Measurements from ENCODE around the gene PAFAH1B1.
"Not testable (repeated sequence)": the region's sequence is repeated elsewhere in the genome, so short reads cannot be mapped to it uniquely, and the experiment has no call there.

Gene PAFAH1B1

GRCh38 chr17:2635675-2636074 is 42.2 kb downstream of the PAFAH1B1 start:
- no peak for DNase-seq (ENCODE audit: low read depth)

DNA sequence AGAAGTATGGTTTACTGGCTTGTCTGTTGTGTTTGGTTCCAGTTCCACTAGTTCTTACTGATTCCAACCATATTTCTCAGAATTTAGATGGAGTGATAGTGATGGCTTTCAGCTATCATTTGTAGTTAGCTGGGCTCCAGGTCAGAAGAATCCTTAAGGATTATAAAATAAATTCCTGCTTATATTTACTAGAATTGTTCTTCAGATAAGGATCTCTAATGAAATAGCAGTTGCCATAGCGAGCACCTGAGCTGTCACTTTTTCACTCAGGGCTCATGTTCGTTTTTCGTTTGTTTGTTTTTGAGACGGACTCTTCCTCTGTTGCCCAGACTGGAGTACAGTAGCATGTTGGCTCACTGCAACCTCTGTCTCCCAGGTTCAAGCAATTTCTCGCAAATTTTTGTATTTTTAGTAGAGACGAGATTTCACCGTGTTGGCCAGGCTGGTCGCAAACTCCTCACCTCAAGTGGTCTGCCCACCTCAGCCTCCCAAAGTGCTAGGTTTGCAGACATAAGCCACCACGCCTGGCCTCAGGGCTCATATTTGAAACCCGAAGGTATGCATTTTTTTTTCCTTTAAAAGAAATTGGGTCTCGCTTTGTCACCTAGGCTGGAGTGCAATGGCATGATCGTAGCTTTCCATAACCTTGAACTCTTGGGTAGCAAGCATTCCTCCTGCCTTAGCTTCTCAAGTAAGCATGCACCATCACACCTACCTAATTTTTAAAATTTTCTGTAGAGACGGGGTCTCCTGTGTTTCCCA is 42.9 kb downstream of the PAFAH1B1 start:
- DNase-seq (ENCODE audit: low read depth): no peak

- no peak for DNase-seq (ENCODE audit: low read depth)
These were observed 44.0 kb downstream of the PAFAH1B1 start for GRCh38 chr17:2637422-2637821.

DNA sequence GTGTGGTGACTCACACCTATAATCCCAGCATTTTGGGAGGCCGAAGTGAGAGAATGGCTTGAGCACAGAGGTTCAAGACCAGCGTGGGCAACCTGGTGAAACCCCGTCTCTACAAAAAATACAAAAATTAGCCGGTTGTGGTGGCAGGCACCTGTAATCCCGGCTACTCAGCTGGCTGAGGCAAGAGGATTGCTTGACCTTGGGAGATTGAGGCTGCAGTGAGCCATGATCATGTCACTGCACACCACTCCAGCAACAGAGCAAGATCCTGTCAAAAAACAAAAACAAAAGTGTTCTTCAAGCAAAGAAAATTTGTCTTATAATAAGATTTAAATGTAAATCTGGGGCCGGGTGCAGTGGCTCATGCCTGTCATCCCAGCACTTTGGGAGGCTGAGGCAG is 51.5 kb downstream of the PAFAH1B1 start:
- no peak for DNase-seq (ENCODE audit: low read depth)

DNA sequence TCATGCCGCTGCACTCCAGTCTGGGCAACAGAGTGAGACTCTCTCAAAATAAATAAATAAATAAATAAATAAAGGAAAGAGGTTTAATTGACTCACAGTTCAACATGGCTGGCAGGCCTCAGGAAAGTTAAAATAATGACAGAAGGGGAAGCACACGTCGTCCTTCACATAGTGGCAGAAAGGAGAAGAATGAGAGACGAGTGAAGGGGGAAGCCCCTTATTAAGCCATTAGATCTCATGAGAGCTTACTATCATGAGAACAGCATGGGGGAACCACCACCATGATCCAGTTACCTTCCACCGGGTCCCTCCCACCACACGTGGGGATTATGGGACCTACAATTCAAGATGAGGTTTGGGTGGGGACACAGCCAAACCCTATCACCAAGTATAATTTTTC is 54.5 kb downstream of the PAFAH1B1 start:
- no peak for DNase-seq (ENCODE audit: low read depth)

DNA sequence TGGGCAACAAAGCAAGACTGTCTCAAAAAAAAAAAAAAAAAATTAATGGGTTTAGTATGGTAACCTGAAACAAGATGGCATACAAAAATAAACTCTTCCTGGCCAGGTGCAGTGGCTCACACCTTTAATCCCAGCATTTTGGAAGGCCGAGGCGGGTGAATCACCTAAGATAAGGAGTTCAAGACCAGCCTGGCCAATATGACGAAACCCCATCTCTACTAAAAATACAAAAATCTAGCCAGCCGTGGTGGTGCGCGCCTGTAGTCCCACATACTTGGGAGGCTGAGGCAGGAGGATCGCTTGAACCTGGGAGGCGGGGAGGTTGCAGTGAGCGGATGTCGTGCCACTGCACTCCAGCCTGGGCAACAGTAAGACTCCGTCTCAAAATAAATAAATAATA is 55.7 kb downstream of the PAFAH1B1 start:
- no peak for DNase-seq (ENCODE audit: low read depth)

DNA sequence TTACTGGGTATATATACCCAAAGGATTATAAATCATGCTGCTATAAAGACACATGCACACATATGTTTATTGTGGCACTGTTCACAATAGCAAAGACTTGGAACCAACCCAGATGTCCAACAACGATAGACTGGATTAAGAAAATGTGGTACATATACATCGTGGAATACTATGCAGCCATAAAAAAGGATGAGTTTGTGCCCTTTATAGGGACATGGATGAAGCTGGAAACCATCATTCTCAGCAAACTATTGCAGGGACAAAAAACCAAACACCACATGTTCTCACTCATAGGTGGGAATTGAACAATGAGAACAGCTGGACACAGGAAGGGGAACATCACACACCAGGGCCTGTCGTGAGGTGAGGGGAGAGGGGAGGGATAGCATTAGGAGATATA is 59.5 kb downstream of the PAFAH1B1 start:
- DNase-seq (ENCODE audit: low read depth): not testable (repeated sequence)

DNA sequence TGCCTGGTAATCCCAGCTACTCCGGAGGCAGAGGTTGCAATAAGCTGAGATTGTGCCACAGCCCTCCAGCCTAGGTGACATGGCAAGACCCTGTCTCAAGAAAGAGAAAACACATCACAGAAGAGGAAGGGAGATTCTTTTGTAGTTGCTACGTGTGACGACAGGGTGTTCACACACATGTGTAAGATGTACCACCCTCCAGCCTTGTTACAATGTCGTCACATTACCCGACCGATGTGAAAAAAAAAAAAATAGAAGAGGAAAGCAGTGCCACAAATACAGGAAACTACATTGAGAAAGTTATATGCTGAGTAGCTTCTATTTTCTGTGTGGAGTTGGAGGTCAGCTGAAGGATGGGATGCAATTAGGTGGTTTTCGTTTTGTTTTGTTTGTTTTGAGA is 62.1 kb downstream of the PAFAH1B1 start:
- no peak for DNase-seq (ENCODE audit: low read depth)

DNA sequence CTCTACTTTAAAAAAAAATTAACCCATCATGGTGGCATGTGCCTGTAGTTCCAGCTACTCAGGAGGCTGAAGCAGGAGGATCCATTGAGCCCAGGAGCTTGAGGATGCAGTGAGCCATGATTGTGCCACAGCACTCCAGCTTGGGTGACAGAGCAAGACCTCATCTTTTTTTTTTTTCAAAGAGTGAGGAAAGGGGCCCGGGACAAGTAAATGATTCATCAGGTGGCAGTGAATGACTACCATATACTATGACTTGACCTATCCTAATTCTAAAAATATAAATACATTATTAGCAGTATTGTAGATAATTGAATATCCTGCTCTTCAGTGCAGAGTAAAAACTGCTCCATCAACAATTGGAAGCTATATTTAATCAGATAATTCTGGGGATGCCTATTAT is 62.8 kb downstream of the PAFAH1B1 start:
- DNase-seq (ENCODE audit: low read depth): no peak

GRCh38 chr17:2659337-2659736 is 65.9 kb downstream of the PAFAH1B1 start:
- DNase-seq (ENCODE audit: low read depth): not testable (repeated sequence)

GRCh38 chr17:2660410-2660809 is 67.0 kb downstream of the PAFAH1B1 start:
- not testable (repeated sequence) for DNase-seq (ENCODE audit: low read depth)

- DNase-seq (ENCODE audit: low read depth): no peak
These were observed 78.6 kb downstream of the PAFAH1B1 start for GRCh38 chr17:2672026-2672425.

- not testable (repeated sequence) for DNase-seq (ENCODE audit: low read depth)
These were observed 85.8 kb downstream of the PAFAH1B1 start for GRCh38 chr17:2679247-2679646.

DNA sequence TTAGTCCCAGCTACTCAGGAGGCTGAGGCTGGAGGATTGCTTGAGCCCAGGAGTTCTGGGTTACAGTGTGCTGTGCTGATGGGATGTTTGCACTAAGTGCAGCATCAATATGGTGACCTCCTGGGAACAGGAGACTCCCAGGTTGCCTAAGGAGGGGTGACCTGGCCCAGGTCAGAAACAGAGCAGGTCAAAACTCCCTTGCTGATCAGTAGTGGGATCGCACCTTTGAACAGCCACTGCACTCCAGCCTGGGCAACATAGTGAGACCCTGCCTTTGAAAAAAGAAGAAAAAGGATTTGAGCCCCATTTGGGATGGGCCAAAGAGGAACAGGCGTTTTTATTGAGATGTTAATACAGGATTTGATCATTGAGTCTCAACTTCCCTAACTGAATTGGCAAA is 87.5 kb downstream of the PAFAH1B1 start:
- no peak for DNase-seq (ENCODE audit: low read depth)

GRCh38 chr17:2681650-2682049 is 88.2 kb downstream of the PAFAH1B1 start:
- no peak for DNase-seq (ENCODE audit: low read depth)

- DNase-seq (ENCODE audit: low read depth): no peak
These were observed 88.9 kb downstream of the PAFAH1B1 start for GRCh38 chr17:2682176-2682938.

DNA sequence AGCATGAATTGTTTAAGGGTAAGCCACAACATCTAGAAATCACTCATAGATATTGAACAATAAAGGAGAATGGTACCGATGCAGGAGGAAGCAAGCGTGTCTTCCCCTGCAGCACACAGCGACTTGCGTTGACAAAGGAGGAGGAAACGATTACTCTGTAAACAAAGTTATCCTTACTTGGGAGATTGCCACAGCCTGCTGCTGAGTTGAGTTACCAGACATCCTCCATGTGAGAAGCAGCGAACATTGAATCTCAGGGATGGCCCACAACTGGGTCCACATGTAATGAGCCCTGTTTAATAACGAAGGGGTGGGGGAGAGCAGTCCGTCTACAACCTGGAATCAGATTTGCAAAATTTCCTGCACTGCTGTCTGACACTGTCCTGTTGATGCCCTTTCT is 90.5 kb downstream of the PAFAH1B1 start:
- DNase-seq (ENCODE audit: low read depth): no peak

DNA sequence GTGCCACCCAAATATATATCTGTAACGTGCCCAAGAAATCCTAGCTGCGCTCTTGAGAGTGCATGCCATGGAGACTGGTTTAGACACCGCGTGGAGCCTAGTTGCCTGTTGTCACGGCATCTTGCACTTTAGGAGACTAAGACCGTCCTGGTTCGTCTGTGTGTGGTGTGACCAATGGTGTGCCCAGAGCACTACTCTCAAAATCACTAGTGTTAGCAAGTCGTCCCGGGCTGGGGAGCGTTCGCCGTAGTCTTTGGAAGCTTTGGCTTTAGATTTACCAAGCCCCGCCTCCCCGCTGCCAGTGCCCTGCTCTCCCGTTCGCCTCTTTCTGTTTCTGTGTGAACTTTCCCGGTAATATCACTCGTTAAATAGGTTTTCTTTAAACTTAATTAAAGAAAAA is 91.1 kb downstream of the PAFAH1B1 start:
- DNase-seq (ENCODE audit: low read depth): no peak

GRCh38 chr17:2685696-2686095 is 92.2 kb downstream of the PAFAH1B1 start:
- DNase-seq (ENCODE audit: low read depth): no peak

DNA sequence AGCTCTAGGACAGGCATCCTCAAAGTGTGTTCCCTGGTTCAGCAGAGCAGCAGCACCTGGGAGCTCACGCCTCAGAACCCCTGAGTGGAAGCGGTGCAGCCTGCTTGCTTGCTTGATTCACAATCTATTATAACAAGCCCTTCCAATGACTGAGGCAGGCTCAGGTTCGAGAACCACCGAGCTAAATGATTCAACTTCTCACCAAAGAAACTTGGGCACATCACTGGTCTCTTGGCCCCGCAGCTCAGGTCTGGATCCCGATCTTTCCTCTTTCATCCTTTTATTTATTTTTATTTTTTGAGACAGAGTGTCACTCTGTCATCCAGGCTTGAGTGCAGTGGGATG is 93.6 kb downstream of the PAFAH1B1 start:
- no peak for DNase-seq (ENCODE audit: low read depth)

GRCh38 chr17:2688351-2689342 is 95.2 kb downstream of the PAFAH1B1 start:
- no peak for DNase-seq (ENCODE audit: low read depth)

GRCh38 chr17:2689411-2690164 is 96.1 kb downstream of the PAFAH1B1 start:
- DNase-seq (ENCODE audit: low read depth): no peak
